IPS-18c (cell line): Measurements from ENCODE around the gene ACKR3.

Experiments used
- H3K4me3 ChIP-seq: 2 replicates; pipeline ENCODE4 v1.7.0; 2013; ENCODE audit warnings: low read depth, mild to moderate bottlenecking, low read length, moderate library complexity; ENCODE audit not compliant: insufficient read depth
- H3K9me3 ChIP-seq: one replicate; pipeline ENCODE4 v1.6.1; 2013; ENCODE audit warnings: mild to moderate bottlenecking, low read length, moderate library complexity; ENCODE audit not compliant: control insufficient read depth, insufficient read depth

ACKR3 gene

DNA sequence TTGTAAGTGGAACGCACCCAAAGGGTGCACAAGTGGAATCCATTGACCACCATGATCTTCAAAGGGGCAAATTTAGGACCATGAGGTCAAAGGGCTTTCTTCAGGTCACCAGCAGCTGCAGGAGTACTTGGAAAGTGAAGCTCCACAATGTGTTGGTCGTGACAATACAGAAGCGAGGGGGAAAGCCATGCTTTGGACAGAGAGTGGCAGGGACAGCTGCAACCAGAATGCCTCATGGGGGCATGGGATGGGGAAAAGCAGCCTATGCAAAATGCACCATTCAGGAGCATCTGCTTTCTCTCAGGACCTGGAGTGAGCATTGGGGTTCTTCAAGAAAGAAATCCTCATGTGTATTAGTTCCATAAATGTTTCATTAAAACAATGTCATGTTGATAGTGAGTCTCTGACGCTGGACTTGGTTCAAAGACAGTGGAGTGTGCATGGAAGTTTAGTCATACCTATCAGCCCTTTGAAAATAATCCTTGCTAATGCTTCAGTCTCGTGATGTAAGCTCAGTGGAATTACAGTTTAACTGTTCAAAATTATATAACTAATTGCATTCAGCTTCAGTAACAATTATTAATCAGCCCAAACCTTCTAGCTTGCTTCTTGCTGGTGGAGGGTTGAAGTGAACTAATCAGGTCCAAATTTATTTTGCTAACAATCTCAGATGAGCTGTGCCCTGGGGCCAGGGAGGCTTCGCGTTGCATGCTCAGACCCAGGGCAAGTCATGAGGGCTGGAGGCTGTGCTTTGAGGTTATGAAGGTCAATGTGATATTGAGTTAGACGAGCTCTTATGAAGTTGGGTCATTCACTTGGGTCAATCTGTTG is 41.6 kb downstream of the ACKR3 start:
- H3K9me3 ChIP-seq: no peaks in the 10 kb centered on the region
- no peak overlapping the region for H3K4me3 ChIP-seq

GRCh38 chr2:236612737-236613136 is 43.1 kb downstream of the ACKR3 start:
- no peak overlapping the region for H3K4me3 ChIP-seq

DNA sequence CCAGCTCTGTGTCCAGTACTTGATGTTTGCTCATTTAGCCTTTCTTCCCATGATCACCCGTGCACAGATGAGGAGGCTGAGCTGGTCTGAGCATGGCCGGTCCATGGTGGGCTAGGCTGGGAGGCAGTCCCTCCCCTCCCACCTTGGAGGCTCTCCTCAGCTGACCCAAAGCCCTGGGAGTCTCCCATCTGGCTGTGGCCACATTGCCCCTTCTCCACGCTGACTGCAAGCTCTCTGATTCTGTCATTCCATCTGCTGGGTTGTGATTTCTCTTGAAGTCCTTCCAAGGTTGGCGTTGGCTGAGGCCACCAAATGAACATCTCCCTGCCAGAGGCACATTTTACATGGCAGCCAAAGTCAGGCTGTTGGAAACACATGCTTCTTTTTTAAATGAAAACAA is 44.0 kb downstream of the ACKR3 start:
- no peak overlapping the region for H3K4me3 ChIP-seq
- H3K9me3 ChIP-seq: no peaks in the 10 kb centered on the region

More at GRCh38 chr2:236612737-236613136, 43.1 kb downstream of the ACKR3 start:
- no peaks in the 10 kb centered on the region for H3K9me3 ChIP-seq

GRCh38 chr2:236614551-236614950 is 44.9 kb downstream of the ACKR3 start:
- Histone ChIP-seq H3K4me3 (no peak overlapping the region), H3K9me3 (no peaks in the 10 kb centered on the region)

DNA sequence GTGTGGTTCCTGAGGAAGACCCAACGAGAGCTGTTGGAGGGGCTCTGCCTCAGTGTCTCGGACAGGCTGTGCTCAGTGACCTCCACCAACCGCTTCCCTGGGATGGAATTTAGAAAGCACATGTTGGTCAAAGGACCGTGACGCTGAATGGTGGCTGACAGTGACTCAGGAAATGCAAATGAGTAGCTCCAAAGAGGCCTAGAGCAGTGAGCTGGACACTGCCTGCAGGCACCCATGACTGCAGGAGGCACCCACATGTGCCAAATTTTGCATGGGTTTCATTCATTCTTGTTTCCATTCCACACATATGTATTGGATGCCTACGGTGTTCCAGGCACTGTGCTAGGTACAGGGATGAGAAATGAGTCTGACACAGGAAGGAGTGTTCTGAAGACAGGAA is 46.4 kb downstream of the ACKR3 start:
- no peaks in the 10 kb centered on the region for H3K9me3 ChIP-seq

GRCh38 chr2:236616624-236617023 is 47.0 kb downstream of the ACKR3 start:
- H3K9me3 ChIP-seq: no peaks in the 10 kb centered on the region
- H3K4me3 ChIP-seq: no peak overlapping the region

More for the DNA sequence above, 46.4 kb downstream of the ACKR3 start:
- no peak overlapping the region for H3K4me3 ChIP-seq

- Histone ChIP-seq H3K4me3 (no peak overlapping the region), H3K9me3 (no peaks in the 10 kb centered on the region)
These were observed 47.7 kb downstream of the ACKR3 start for GRCh38 chr2:236617221-236617737.

GRCh38 chr2:236617796-236618195 is 48.2 kb downstream of the ACKR3 start:
- H3K9me3 ChIP-seq: no peaks in the 10 kb centered on the region
- H3K4me3 ChIP-seq: no peak overlapping the region

DNA sequence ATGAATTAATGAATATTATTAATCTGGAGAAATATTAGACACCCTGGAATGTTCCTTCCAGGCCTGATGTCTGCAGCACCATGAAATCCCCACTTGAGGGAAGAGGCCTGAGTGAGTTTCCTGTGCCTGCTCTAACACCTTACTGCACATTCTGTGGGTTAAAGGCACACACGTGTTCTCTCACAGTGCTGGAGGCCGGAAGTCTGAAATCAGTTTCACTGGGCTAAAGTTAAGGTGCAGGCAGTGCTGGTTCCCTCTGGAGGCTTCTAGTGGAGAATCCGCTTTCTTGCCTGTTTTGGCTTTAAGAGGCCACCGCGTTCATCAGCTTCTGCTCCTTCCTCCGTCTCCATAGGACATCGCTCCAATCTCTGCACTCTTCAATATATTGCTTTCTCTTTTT is 48.7 kb downstream of the ACKR3 start:
- Histone ChIP-seq H3K4me3 (no peak overlapping the region), H3K9me3 (no peaks in the 10 kb centered on the region)

DNA sequence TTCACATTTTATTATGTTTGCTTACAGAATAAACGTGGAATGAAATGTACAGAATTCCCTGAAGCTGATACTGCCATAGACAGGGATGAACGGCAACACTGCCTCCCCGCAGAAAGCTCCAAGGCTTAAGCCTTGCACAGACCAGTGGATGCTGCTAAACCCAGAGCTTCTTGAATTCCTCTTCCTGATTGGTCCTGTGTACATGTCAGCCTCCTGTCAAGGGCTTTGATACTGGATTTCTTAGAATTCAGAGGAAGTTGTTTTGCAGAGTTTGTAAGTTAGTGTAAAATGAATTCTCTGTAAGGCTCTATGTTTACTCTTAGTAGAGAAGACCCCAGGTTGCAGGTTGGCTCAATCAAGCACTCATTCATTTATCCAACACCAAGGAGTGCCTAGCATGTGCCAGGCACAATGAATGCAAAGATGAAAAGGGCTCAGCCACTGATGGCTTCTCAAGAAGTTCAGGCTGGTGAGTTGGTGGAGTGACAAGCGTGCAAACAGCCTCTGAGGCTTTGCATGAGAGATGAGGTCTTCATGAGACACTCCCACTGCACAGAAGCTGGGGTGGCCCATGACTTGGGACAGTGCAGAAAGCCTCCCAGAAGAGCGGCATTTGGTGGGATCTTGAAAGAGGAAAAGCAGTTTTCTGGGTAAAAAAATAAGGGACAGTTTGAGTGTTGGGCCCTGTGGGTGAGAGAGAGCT is 50.4 kb downstream of the ACKR3 start:
- H3K9me3 ChIP-seq: no peaks in the 10 kb centered on the region
- H3K4me3 ChIP-seq: no peak overlapping the region

DNA sequence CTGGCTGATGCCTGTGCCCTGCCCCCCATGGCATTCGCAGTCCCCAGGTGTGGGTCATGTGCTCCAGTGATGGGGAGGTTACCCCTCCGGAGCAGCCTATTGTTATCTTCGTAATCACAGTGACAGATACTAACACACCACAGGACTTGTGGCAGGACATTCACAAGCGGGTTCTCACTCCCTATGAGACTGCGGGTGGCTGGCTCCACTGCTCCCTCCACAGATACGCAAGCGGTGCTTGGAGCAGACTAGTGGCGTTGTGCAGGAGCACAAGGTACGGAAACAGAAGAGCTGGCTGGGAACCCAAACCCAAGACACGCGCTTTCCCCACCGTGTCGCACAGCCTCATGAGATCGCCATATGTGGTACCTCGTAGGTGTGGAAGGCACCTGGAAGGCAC is 52.2 kb downstream of the ACKR3 start:
- Histone ChIP-seq H3K4me3 (no peak overlapping the region), H3K9me3 (peaks cover 2% of the 10 kb centered on the region)

- Histone ChIP-seq H3K4me3 (no peak overlapping the region), H3K9me3 (peaks cover 3% of the 10 kb centered on the region)
These were observed 52.6 kb downstream of the ACKR3 start for GRCh38 chr2:236622201-236622600.

- no peak overlapping the region for H3K4me3 ChIP-seq
- peaks cover 3% of the 10 kb centered on the region for H3K9me3 ChIP-seq
These were observed 53.0 kb downstream of the ACKR3 start for GRCh38 chr2:236622660-236623059.

DNA sequence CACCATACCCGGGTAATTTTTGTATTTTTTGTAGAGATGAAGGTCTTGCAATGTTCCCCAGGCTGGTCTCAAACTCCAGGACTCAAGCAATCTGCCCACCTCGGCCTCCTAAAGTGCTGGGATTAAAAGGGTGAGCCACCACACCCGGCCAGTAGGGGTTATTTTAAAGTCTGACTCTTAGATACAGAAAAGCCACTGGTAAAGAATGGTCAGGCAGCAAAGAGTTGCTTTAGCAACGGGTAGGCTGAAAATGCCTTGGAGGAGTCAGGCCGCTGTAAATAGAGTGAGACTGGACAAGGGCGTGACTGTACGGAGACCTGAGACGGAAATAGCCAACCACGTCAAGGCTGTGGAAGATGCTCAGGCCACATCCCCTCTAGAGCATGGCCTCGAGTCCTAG is 54.2 kb downstream of the ACKR3 start:
- Histone ChIP-seq H3K9me3 (peaks cover 3% of the 10 kb centered on the region), H3K4me3 (no peak overlapping the region)

- peaks cover 3% of the 10 kb centered on the region for H3K9me3 ChIP-seq
- no peak overlapping the region for H3K4me3 ChIP-seq
These were observed 55.6 kb downstream of the ACKR3 start for GRCh38 chr2:236625156-236625690.

DNA sequence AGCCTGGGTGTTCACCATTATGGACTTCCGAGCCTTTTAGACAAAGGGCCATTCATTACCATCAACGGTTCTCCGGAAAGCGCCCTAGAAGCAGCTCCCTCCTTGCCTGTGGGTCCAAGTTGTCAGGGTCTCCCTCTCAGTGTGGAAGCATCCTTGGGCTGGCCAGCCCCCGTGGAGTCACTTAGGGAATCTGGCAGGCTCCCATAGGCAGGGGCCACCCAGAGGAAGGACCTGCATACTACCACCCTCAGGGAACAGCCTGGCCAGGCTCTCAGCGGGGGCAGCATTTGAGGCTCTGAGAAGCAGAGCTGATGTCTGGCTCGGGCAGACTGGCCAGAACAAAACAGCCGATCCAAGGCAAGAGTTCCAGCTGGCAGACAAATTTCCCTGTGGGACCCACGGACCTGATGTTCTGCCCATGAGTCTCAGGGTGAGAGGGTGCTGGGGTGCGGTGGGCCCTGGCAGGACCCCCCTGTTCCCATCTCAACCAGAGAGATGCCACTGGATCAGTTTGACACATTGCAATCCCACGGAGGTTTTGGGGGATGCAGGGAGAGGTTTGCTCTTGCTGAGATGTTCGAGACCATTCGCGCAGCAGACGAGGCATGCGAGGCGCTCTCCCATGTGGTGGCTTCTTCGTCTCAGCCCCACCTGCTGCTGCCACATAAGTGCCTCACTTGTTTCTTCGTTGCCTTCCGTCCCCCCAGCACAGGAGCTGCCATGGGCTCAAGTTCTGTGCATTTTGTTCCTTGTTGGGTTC is 56.9 kb downstream of the ACKR3 start:
- peaks cover 3% of the 10 kb centered on the region for H3K9me3 ChIP-seq
- no peak overlapping the region for H3K4me3 ChIP-seq

GRCh38 chr2:236627193-236627592 is 57.6 kb downstream of the ACKR3 start:
- H3K9me3 ChIP-seq: peaks cover 5% of the 10 kb centered on the region
- no peak overlapping the region for H3K4me3 ChIP-seq
